ENCODE measurements around the gene PAWR. TPM values are rescaled to one million over a fixed set of nuclear protein-coding genes. Genes with fewer than 3 reads are reported as not detected.

Gene PAWR
- total and polyA plus RNA-seq, 2 experiments from 2014 or later: 54.4 to 62.6 TPM

GRCh38 chr12:79692860-79693577, 2.3 kb upstream of the PAWR start:
- H3K4me1 ChIP-seq (ENCODE audit: insufficient read depth): peaks cover 20% of the 10 kb centered on the region
- H3F3A ChIP-seq (ENCODE audit: insufficient read depth): peaks cover 30% of the 10 kb centered on the region
- H3K4me3 ChIP-seq: peak overlapping the region; percentile 84
- H3K79me2 ChIP-seq (ENCODE audit: insufficient read depth): peaks cover 28% of the 10 kb centered on the region
- H3K9ac ChIP-seq: peak overlapping the region; percentile 98
- H3K9me3 ChIP-seq (ENCODE audit: low read depth): no peaks in the 10 kb centered on the region
- TF ChIP-seq EZH2phosphoT487 (IDR thresholded peaks at IDR 0.05; ENCODE audit: insufficient read depth, low read depth) (no peak), EZH2 (IDR thresholded peaks at IDR 0.05; ENCODE audit: insufficient read depth, poor library complexity, severe bottlenecking) (no peak)
- H3K27ac ChIP-seq: peak overlapping the region; percentile 100
- H4K20me1 ChIP-seq (ENCODE audit: insufficient read depth): no peaks in the 10 kb centered on the region
- no peaks in the 10 kb centered on the region for H3K9me2 ChIP-seq (ENCODE audit: insufficient read depth)
- peak overlapping the region; percentile 71 for H2AFZ ChIP-seq
- peak; percentile 69 for DNase-seq
- in situ Hi-C loops (cut with MboI): no loop called here
- 40 to 41% methylated on average over 6 of the region's 6 CpGs for WGBS, 2 experiments (ENCODE audit: low coverage in 1 of 2, low lambda C conversion rate in 2 of 2, missing lambda C conversion rate in 2 of 2)
- no peaks in the 10 kb centered on the region for H3K36me3 ChIP-seq (ENCODE audit: low read depth)
- H3K4me2 ChIP-seq (ENCODE audit: unreplicated experiment): peak overlapping the region; percentile 93
- H3K27me3 ChIP-seq (replicated peaks; ENCODE audit: insufficient read depth): no peaks in the 10 kb centered on the region

GRCh38 chr12:79691511-79692248, 916 bp upstream of the PAWR start:
- peaks cover 31% of the 10 kb centered on the region for H3K4me1 ChIP-seq (ENCODE audit: insufficient read depth)
- H3K4me3 ChIP-seq: peak overlapping the region; percentile 84
- H3K9me3 ChIP-seq (ENCODE audit: low read depth): no peaks in the 10 kb centered on the region
- peak overlapping the region; percentile 100 for H3K27ac ChIP-seq
- in situ Hi-C loops (cut with MboI): no loop called here
- peak; percentile 66 for DNase-seq
- no peaks in the 10 kb centered on the region; the same call in 1 of the 2 replicates for H3K36me3 ChIP-seq (ENCODE audit: low read depth)
- no peak for TF ChIP-seq EZH2 (IDR thresholded peaks at IDR 0.05; ENCODE audit: insufficient read depth, poor library complexity, severe bottlenecking)
- no peak for TF ChIP-seq EZH2phosphoT487 (IDR thresholded peaks at IDR 0.05; ENCODE audit: insufficient read depth, low read depth)
- 2% methylated on average over 11 of the region's 11 CpGs for WGBS, 2 experiments (ENCODE audit: low coverage in 1 of 2, low lambda C conversion rate in 2 of 2, missing lambda C conversion rate in 2 of 2)
- H3K9me2 ChIP-seq (ENCODE audit: insufficient read depth): no peaks in the 10 kb centered on the region
- no peaks in the 10 kb centered on the region for H3K27me3 ChIP-seq (replicated peaks; ENCODE audit: insufficient read depth)
- peaks cover 39% of the 10 kb centered on the region for H3F3A ChIP-seq (ENCODE audit: insufficient read depth)
- H3K79me2 ChIP-seq (ENCODE audit: insufficient read depth): peaks cover 42% of the 10 kb centered on the region
- H4K20me1 ChIP-seq (ENCODE audit: insufficient read depth): no peaks in the 10 kb centered on the region
- peak overlapping the region; percentile 93 for H3K4me2 ChIP-seq (ENCODE audit: unreplicated experiment)
- H3K9ac ChIP-seq: peak overlapping the region; percentile 98
- H2AFZ ChIP-seq: peak overlapping the region; percentile 71

DNA sequence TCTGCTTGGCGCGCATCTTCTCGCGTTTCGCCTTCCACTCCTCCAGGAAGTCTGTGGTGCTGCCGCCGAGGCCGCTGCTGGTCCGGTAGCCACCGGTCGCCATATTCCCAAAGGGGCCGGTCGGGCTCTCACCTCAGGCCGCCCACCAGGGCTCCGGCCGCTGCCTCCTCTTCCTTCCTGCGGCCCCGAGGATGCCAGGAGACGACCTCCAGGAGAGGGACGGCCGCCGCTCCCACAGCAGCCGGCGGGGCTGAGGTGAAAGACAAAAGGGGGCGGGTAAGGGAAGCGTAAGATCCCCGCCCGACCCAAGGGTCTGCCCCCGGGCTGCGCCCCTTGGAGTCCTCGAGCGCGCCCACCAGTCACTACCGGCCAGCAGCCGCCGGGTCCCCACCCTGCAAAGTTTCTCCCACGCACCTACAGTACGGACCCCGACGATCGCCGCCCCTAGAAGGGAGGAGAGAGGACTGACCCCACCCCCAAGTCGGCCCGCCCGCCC, 574 bp downstream of the PAWR start:
- Histone ChIP-seq H3K4me1 (ENCODE audit: insufficient read depth) (peaks cover 38% of the 10 kb centered on the region), H3F3A (ENCODE audit: insufficient read depth) (peaks cover 39% of the 10 kb centered on the region), H2AFZ (peak overlapping the region; percentile 76), H3K9me2 (ENCODE audit: insufficient read depth) (no peaks in the 10 kb centered on the region), H3K4me2 (ENCODE audit: unreplicated experiment) (peak overlapping the region; percentile 62), H4K20me1 (ENCODE audit: insufficient read depth) (no peaks in the 10 kb centered on the region), H3K4me3 (peak overlapping the region; percentile 84), H3K9me3 (ENCODE audit: low read depth) (no peaks in the 10 kb centered on the region), H3K27ac (peak overlapping the region; percentile 100), H3K36me3 (ENCODE audit: low read depth) (no peaks in the 10 kb centered on the region; the same call in 1 of the 2 replicates), H3K9ac (peak overlapping the region; percentile 98), H3K79me2 (ENCODE audit: insufficient read depth) (peaks cover 57% of the 10 kb centered on the region), H3K27me3 (replicated peaks; ENCODE audit: insufficient read depth) (no peaks in the 10 kb centered on the region)
- WGBS, 2 experiments (ENCODE audit: low coverage in 1 of 2, low lambda C conversion rate in 2 of 2, missing lambda C conversion rate in 2 of 2): 1% methylated on average over 31 to 42 of the region's 45 CpGs
- DNase-seq: peak; percentile 66
- TF ChIP-seq EZH2 (IDR thresholded peaks at IDR 0.05; ENCODE audit: insufficient read depth, poor library complexity, severe bottlenecking) (no peak), EZH2phosphoT487 (IDR thresholded peaks at IDR 0.05; ENCODE audit: insufficient read depth, low read depth) (no peak)
- in situ Hi-C loops (cut with MboI): no loop called here

- H3K79me2 ChIP-seq (ENCODE audit: insufficient read depth): peaks cover 62% of the 10 kb centered on the region
- in situ Hi-C loops (cut with MboI): no loop called here
Measured at GRCh38 chr12:79689477-79690141, 1.2 kb downstream of the PAWR start.

More at GRCh38 chr12:79689477-79690141, 1.2 kb downstream of the PAWR start:
- DNase-seq: peak; percentile 73
- Histone ChIP-seq H3K4me1 (ENCODE audit: insufficient read depth) (peaks cover 44% of the 10 kb centered on the region), H3K4me3 (peak overlapping the region; percentile 84), H3F3A (ENCODE audit: insufficient read depth) (peaks cover 45% of the 10 kb centered on the region), H3K9me3 (ENCODE audit: low read depth) (no peaks in the 10 kb centered on the region), H2AFZ (peak overlapping the region; percentile 76), H3K9ac (peak overlapping the region; percentile 98), H3K27me3 (replicated peaks; ENCODE audit: insufficient read depth) (no peaks in the 10 kb centered on the region), H3K36me3 (ENCODE audit: low read depth) (no peaks in the 10 kb centered on the region; the same call in 1 of the 2 replicates), H3K27ac (peak overlapping the region; percentile 100), H3K9me2 (ENCODE audit: insufficient read depth) (no peaks in the 10 kb centered on the region), H4K20me1 (ENCODE audit: insufficient read depth) (no peaks in the 10 kb centered on the region), H3K4me2 (ENCODE audit: unreplicated experiment) (peak overlapping the region; percentile 93)
- TF ChIP-seq EZH2 (IDR thresholded peaks at IDR 0.05; ENCODE audit: insufficient read depth, poor library complexity, severe bottlenecking): no peak
- TF ChIP-seq EZH2phosphoT487 (IDR thresholded peaks at IDR 0.05; ENCODE audit: insufficient read depth, low read depth): no peak
- 1 to 2% methylated on average over 40 to 60 of the region's 66 CpGs for WGBS, 2 experiments (ENCODE audit: low coverage in 1 of 2, low lambda C conversion rate in 2 of 2, missing lambda C conversion rate in 2 of 2)
